ENCODE results near the gene CAGE1.

DNA sequence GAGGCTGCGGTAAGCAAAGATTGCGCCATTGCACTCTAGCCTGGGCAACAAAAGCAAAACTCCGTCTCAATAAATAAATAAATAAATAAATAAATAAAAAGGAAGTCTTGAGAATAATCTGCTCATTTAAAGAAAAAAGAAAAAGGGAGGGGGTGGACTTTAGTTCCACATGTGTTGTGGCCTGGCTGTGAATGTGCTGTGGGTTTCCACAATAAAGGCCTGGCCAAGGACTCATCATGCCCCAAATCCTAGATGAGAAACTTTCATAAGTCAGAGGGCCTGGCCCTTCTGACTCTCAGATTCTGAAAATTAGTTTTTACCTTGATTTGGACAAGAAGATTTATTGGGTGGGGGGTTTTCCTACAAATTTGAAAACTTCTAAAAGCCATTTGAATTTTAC is 48.5 kb upstream of the CAGE1 start:
- TF ChIP-seq, protein P1, sequence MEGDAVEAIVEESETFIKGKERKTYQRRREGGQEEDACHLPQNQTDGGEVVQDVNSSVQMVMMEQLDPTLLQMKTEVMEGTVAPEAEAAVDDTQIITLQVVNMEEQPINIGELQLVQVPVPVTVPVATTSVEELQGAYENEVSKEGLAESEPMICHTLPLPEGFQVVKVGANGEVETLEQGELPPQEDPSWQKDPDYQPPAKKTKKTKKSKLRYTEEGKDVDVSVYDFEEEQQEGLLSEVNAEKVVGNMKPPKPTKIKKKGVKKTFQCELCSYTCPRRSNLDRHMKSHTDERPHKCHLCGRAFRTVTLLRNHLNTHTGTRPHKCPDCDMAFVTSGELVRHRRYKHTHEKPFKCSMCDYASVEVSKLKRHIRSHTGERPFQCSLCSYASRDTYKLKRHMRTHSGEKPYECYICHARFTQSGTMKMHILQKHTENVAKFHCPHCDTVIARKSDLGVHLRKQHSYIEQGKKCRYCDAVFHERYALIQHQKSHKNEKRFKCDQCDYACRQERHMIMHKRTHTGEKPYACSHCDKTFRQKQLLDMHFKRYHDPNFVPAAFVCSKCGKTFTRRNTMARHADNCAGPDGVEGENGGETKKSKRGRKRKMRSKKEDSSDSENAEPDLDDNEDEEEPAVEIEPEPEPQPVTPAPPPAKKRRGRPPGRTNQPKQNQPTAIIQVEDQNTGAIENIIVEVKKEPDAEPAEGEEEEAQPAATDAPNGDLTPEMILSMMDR (conservative IDR thresholded peaks at IDR 0.05 in 1 of 2, IDR thresholded peaks at IDR 0.05 in 1 of 2; ENCODE audit: low read depth in 1 of 2, low read length in 2 of 2): no peak
- no peak for TF ChIP-seq EZH2 (IDR thresholded peaks at IDR 0.05; ENCODE audit: low read length, missing control alignments)

Measured in fibroblast of lung (primary cell).